B cell (primary cell): Measurements from ENCODE around the gene HARBI1. TPM values are rescaled to one million over a fixed set of nuclear protein-coding genes. Genes with fewer than 3 reads are reported as not detected.

ENCODE experiments used
- ATAC-seq: fragments of 200-7000 bp; cut with Tn5 transposase; one replicate; pipeline ENCODE4 v1.10.0; 2021; ENCODE audit warnings: low read depth, mild to moderate bottlenecking, moderate number of reproducible peaks, moderate library complexity
- CTCF ChIA-PET: fragments of 350-600 bp; sonication (Branson Sonifier 250); formaldehyde crosslinking; loops from one replicate; lab custom pipeline; 2021; ENCODE audit warnings: antibody characterized with exemption, inconsistent platforms; lab: Charles Lee
- POLR2A ChIA-PET: fragments of 350-600 bp; sonication (Branson Sonifier 250); formaldehyde crosslinking; loops from one replicate; lab custom pipeline; 2021; ENCODE audit warnings: antibody characterized with exemption; lab: Charles Lee
- DNase-seq: peaks from one replicate; pipeline ENCODE4 v3.0.0; 2013
- H2AFZ ChIP-seq: 2 replicates; pipeline ENCODE4 v1.6.1; 2012; ENCODE audit warnings: mild to moderate bottlenecking, low read depth, low read length; ENCODE audit not compliant: insufficient read depth, poor library complexity, severe bottlenecking
- H3K27ac ChIP-seq, 2 donors: 1 replicate in 1 of 2; 2 replicates in 1 of 2; pipeline ENCODE4 v1.5.1; 2012 to 2013; ENCODE audit warnings: low read length in 2 of 2, mild to moderate bottlenecking in 2 of 2, moderate library complexity in 1 of 2
- H3K27me3 ChIP-seq, 4 experiments: fragments of 200-600 bp in 1 of 4; sonication (generic) in 1 of 4; replicated peaks in 1 of 4; 1 replicate in 2 of 4; 2 replicates in 2 of 4; pipeline versions ENCODE4 v1.6.1 to v1.7.0; 2013 to 2016; ENCODE audit warnings: low read length in 3 of 4, mild to moderate bottlenecking in 2 of 4, mixed read lengths in 1 of 4, moderate library complexity in 1 of 4; ENCODE audit not compliant: insufficient read depth in 4 of 4, control insufficient read depth in 3 of 4; ENCODE audit errors: control extremely low read depth in 1 of 4
- H3K36me3 ChIP-seq, 2 experiments: replicated peaks in 1 of 2; 1 replicate in 1 of 2; 2 replicates in 1 of 2; pipeline versions ENCODE4 v1.6.1 to v1.7.1; 2013; ENCODE audit warnings: low read length in 1 of 2; ENCODE audit not compliant: insufficient read depth in 2 of 2, control insufficient read depth in 1 of 2; ENCODE audit errors: control extremely low read depth in 1 of 2, extremely low read depth in 1 of 2
- H3K4me1 ChIP-seq, 2 donors: fragments of 200-600 bp in 1 of 2; sonication (generic) in 1 of 2; 1 replicate in 1 of 2; 2 replicates in 1 of 2; pipeline versions ENCODE4 v1.5.1 to v1.6.1; 2013 to 2017; ENCODE audit warnings: low read length in 2 of 2; ENCODE audit not compliant: control insufficient read depth in 2 of 2, insufficient read depth in 2 of 2
- H3K4me2 ChIP-seq: replicated peaks from 2 replicates; pipeline ENCODE3; 2012; ENCODE audit warnings: mild to moderate bottlenecking, low read depth, low read length; ENCODE audit not compliant: poor library complexity, severe bottlenecking
- H3K4me3 ChIP-seq, 5 experiments: fragments of 200-600 bp in 1 of 5; sonication (generic) in 1 of 5; 1 replicate in 3 of 5; 2 replicates in 2 of 5; pipeline versions ENCODE4 v1.5.1 to v1.7.0; 2011 to 2016; ENCODE audit warnings: low read length in 4 of 5, mild to moderate bottlenecking in 4 of 5, low read depth in 2 of 5, control low read depth in 1 of 5, moderate library complexity in 1 of 5; ENCODE audit not compliant: insufficient read depth in 1 of 5; ENCODE audit errors: control extremely low read depth in 1 of 5, extremely low read depth in 1 of 5
- H3K79me2 ChIP-seq: fragments of 200-600 bp; sonication (generic); one replicate; pipeline ENCODE4 v1.6.0; 2016; ENCODE audit warnings: low read length; ENCODE audit not compliant: control insufficient read depth, insufficient read depth
- H3K9ac ChIP-seq: fragments of 200-600 bp; sonication (generic); 2 replicates; pipeline ENCODE4 v1.6.1; 2017; ENCODE audit warnings: mild to moderate bottlenecking, low read length, moderate library complexity
- H3K9me3 ChIP-seq, 3 donors: one replicate each; pipeline versions ENCODE4 v1.6.1 to v1.7.1; 2013; ENCODE audit warnings: low read length in 2 of 3; ENCODE audit not compliant: control insufficient read depth in 2 of 3, insufficient read depth in 1 of 3; ENCODE audit errors: control extremely low read depth in 1 of 3
- H4K20me1 ChIP-seq: 2 replicates; pipeline ENCODE4 v1.6.0; 2012; ENCODE audit warnings: mild to moderate bottlenecking, low read length; ENCODE audit not compliant: insufficient read depth, control insufficient read depth, poor library complexity, severe bottlenecking
- H3K27ac Mint-ChIP-seq: one replicate; pipeline ENCODE4 v1.8.0; 2021; ENCODE audit warnings: mixed read lengths
- H3K27me3 Mint-ChIP-seq: one replicate; pipeline ENCODE4 v1.8.0; 2021; ENCODE audit warnings: mixed read lengths
- H3K4me1 Mint-ChIP-seq: one replicate; pipeline ENCODE4 v1.8.0; 2021; ENCODE audit warnings: mixed read lengths
- H3K4me3 Mint-ChIP-seq: one replicate; pipeline ENCODE4 v1.8.0; 2021; ENCODE audit warnings: mixed read lengths
- H3K9me3 Mint-ChIP-seq: one replicate; pipeline ENCODE4 v1.8.0; 2022; ENCODE audit warnings: mixed read lengths; ENCODE audit not compliant: insufficient read depth
- CTCF ChIP-seq: fragments of 200-600 bp; IDR thresholded peaks from one replicate; pipeline ENCODE4 v1.8.0; 2022; ENCODE audit warnings: antibody characterized with exemption, mild to moderate bottlenecking
- EZH2 ChIP-seq: IDR thresholded peaks from 2 replicates; pipeline ENCODE4 v1.6.1; 2012; ENCODE audit warnings: borderline replicate concordance, low read depth, mild to moderate bottlenecking, moderate library complexity, low read length; ENCODE audit not compliant: insufficient read depth, poor library complexity, severe bottlenecking
- WGBS: methylation state at CpG from one replicate; pipeline ENCODE4 v1.1.5; 2013; ENCODE audit warnings: missing lambda C conversion rate; ENCODE audit not compliant: insufficient coverage; 5-methylcytosine and 5-hydroxymethylcytosine counted together
- intact Hi-C: fragments of 100-400 bp; cut with micrococcal nuclease; formaldehyde crosslinking; loops from one replicate; pipeline ENCODE4 v1.10.0; 2022
- polyA plus RNA-seq: library from polyadenylated mRNA; depleted of rRNA; stranded (reverse); fragments of >200 nt; gene quantifications from 2 replicates; pipeline ENCODE4 v1.2.3, GENCODE V29; 2012
- total RNA-seq, 2 donors: library from RNA; stranded (reverse); fragments of 120-200 nt in 1 of 2; gene quantifications; 1 replicate in 1 of 2; 2 replicates in 1 of 2; pipeline versions ENCODE4 v1.2.3 to v1.2.4, GENCODE V29; 2013 to 2022

Gene HARBI1
- total and polyA plus RNA-seq, 2 donors (not counting 1 experiment from before 2014, with no cell fraction given) = 7.7 to 8.0 TPM

GRCh38 chr11:46615756-46616155 is 1.3 kb downstream of the HARBI1 start:
- ATAC-seq (no peak), DNase-seq (no peak)
- no peak overlapping the region for H3K9ac ChIP-seq
- no peaks in the 10 kb centered on the region for H3K9me3 ChIP-seq
- H3K27me3 ChIP-seq = no peaks in the 10 kb centered on the region
- peaks cover 17 to 22% of the 10 kb centered on the region in 2 donors for H3K4me1 ChIP-seq
- no peaks in the 10 kb centered on the region for H3K27me3 Mint-ChIP-seq
- H4K20me1 ChIP-seq = peaks cover 16% of the 10 kb centered on the region
- H3K4me1 Mint-ChIP-seq = peaks cover 26% of the 10 kb centered on the region
- intact Hi-C loops = loop anchor here (5.0 kb wide), 2 partner anchors 493 to 698 kb away; partner anchors contain the start of genes PEX16 and PHF21A
- H3K4me3 Mint-ChIP-seq = peak overlapping the region; percentile 10
- peaks cover 43% of the 10 kb centered on the region for H3K79me2 ChIP-seq
- no peak overlapping the region for H3K4me2 ChIP-seq
- 99% methylated on average over 7 of the region's 7 CpGs for WGBS
- POLR2A ChIA-PET = no interaction called here
- peaks cover 1 to 2% of the 10 kb centered on the region in 2 experiments for H3K36me3 ChIP-seq
- TF ChIP-seq EZH2 = no peak
- no peak for TF ChIP-seq CTCF
- H3K27ac ChIP-seq = no peak overlapping the region
- no peak overlapping the region for H3K27ac Mint-ChIP-seq
- no peak overlapping the region for H2AFZ ChIP-seq
- H3K4me3 ChIP-seq = no peak overlapping the region
- no peaks in the 10 kb centered on the region for H3K9me3 Mint-ChIP-seq
- CTCF ChIA-PET = interaction anchor here (0.7 kb wide), 1 partner anchor 88 kb away, joined by 3 read pairs; no protein-coding TSS in a partner anchor

GRCh38 chr11:46612326-46612725 is 4.7 kb downstream of the HARBI1 start:
- no peak overlapping the region for H2AFZ ChIP-seq
- H3K27me3 ChIP-seq = no peaks in the 10 kb centered on the region
- CTCF ChIA-PET = interaction anchor here (0.7 kb wide), 2 partner anchors 9 to 255 kb away, joined by 4 to 6 read pairs; no protein-coding TSS in a partner anchor
- no peak overlapping the region for H3K27ac Mint-ChIP-seq
- H3K79me2 ChIP-seq = peaks cover 16% of the 10 kb centered on the region
- H3K4me1 Mint-ChIP-seq = peaks cover 11% of the 10 kb centered on the region
- H3K9me3 Mint-ChIP-seq = no peaks in the 10 kb centered on the region
- TF ChIP-seq EZH2 (no peak), CTCF (no peak)
- H3K4me1 ChIP-seq = peaks cover 5 to 8% of the 10 kb centered on the region in 2 donors
- no peak overlapping the region for H3K4me3 Mint-ChIP-seq
- no peak overlapping the region for H3K4me3 ChIP-seq
- H3K36me3 ChIP-seq = peaks cover 0 to 1% of the 10 kb centered on the region in 2 experiments
- POLR2A ChIA-PET = interaction anchor here (0.6 to 0.9 kb wide), 2 partner anchors 19 to 34 kb away, joined by 3 to 7 read pairs; partner anchors contain the start of gene AMBRA1
- H3K9ac ChIP-seq = no peak overlapping the region
- no peaks in the 10 kb centered on the region for H3K9me3 ChIP-seq
- no peaks in the 10 kb centered on the region for H4K20me1 ChIP-seq
- DNase-seq (no peak), ATAC-seq (no peak)
- H3K27me3 Mint-ChIP-seq = no peaks in the 10 kb centered on the region
- intact Hi-C loops = no loop called here
- H3K4me2 ChIP-seq = no peak overlapping the region
- H3K27ac ChIP-seq = no peak overlapping the region
- no CpG with 5 or more reads among the region's 2 CpGs for WGBS
